Sigmoid colon (tissue), 7 donors: Measurements from ENCODE around the gene DEFB124. TPM values are rescaled to one million over a fixed set of nuclear protein-coding genes. Genes with fewer than 3 reads are reported as not detected.

Experiments used
- DNase-seq: peaks from one replicate; pipeline ENCODE4 v3.0.0-alpha.2; 2019
- H3K27ac ChIP-seq, 4 donors: fragments of 200-600 bp; sonication (generic); one replicate each; pipeline ENCODE4 v1.5.1; 2016 to 2019; ENCODE audit warnings: mild to moderate bottlenecking in 1 of 4
- H3K27me3 ChIP-seq, 3 donors: fragments of 200-600 bp; sonication (generic); one replicate each; pipeline ENCODE4 v1.5.1; 2019; ENCODE audit warnings: mild to moderate bottlenecking in 1 of 3
- H3K36me3 ChIP-seq, 4 donors: fragments of 200-600 bp; sonication (generic); one replicate each; pipeline ENCODE4 v1.5.1; 2016 to 2019
- H3K4me1 ChIP-seq, 4 donors: fragments of 200-600 bp; sonication (generic); one replicate each; pipeline ENCODE4 v1.5.1; 2017 to 2019
- H3K4me3 ChIP-seq, 4 donors: fragments of 200-600 bp; sonication (generic); one replicate each; pipeline ENCODE4 v1.5.1; 2017 to 2019; ENCODE audit warnings: mild to moderate bottlenecking in 2 of 4, moderate library complexity in 1 of 4
- H3K9me3 ChIP-seq, 4 donors: fragments of 200-600 bp in 3 of 4; sonication (generic) in 3 of 4; one replicate each; pipeline versions ENCODE4 v1.5.1 to v1.6.1; 2013 to 2019
- CTCF ChIP-seq, 4 experiments: fragments of 450-650 bp in 3 of 4; fragments of 200-600 bp in 1 of 4; IDR thresholded peaks; one replicate each; pipeline ENCODE4 v1.5.1; 2016 to 2019; ENCODE audit warnings: antibody characterized with exemption in 4 of 4, mild to moderate bottlenecking in 3 of 4, moderate library complexity in 2 of 4
- EP300 ChIP-seq, 4 donors: sonication (generic); formaldehyde crosslinking; IDR thresholded peaks; one replicate each; pipeline ENCODE4 v1.6.1; 2017; ENCODE audit warnings: antibody characterized with exemption in 4 of 4
- POLR2A ChIP-seq, 2 donors: fragments of 450-650 bp; IDR thresholded peaks; one replicate each; pipeline ENCODE4 v1.6.1; 2016; ENCODE audit warnings: antibody characterized with exemption in 2 of 2, mild to moderate bottlenecking in 2 of 2, moderate library complexity in 2 of 2
- POLR2AphosphoS5 ChIP-seq, 4 donors: sonication (generic); formaldehyde crosslinking; IDR thresholded peaks; one replicate each; pipeline ENCODE4 v1.6.1; 2017; ENCODE audit warnings: antibody characterized with exemption in 4 of 4
- WGBS, 2 donors: extraction: QIAGEN DNeasy Blood & Tissue Kit; methylation state at CpG; one replicate each; pipeline ENCODE4 v1.1.7; 2013; 5-methylcytosine and 5-hydroxymethylcytosine counted together
- intact Hi-C: fragments of 100-400 bp; cut with DNase I; formaldehyde crosslinking; loops from one replicate; pipeline ENCODE4 v1.15.1; 2023
- polyA plus RNA-seq, 3 donors: library from polyadenylated mRNA; stranded (reverse); fragments of 200-250 nt; gene quantifications; one replicate each; pipeline ENCODE4 v1.2.3, GENCODE V29; 2013
- total RNA-seq, 4 donors: library from RNA; depleted of rRNA; stranded (reverse); fragments of >200 nt; gene quantifications; one replicate each; pipeline ENCODE4 v1.1.0, GENCODE V29; 2016
- donor health status: healthy with polysubstance abuse.
- donor health status: Bipolar disorder and iron deficiency.
- donor health status: healthy.

DEFB124 gene
- total and polyA plus RNA-seq, 7 donors: not detected

GRCh38 chr20:31490752-31491151, 15.8 kb upstream of the DEFB124 start:
- TF ChIP-seq EP300 (IDR thresholded peaks at IDR 0.05) (no peak), POLR2AphosphoS5 (IDR thresholded peaks at IDR 0.05) (no peak), CTCF (IDR thresholded peaks at IDR 0.05) (no peak), POLR2A (IDR thresholded peaks at IDR 0.05) (no peak)
- Histone ChIP-seq H3K9me3 (no peaks in the 10 kb centered on the region), H3K36me3 (no peaks in the 10 kb centered on the region), H3K4me3 (no peak overlapping the region), H3K4me1 (peaks cover 0 to 7% (median 3%) of the 10 kb centered on the region in 4 donors), H3K27ac (no peak overlapping the region), H3K27me3 (peaks cover 0 to 10% (median 0%) of the 10 kb centered on the region in 3 donors)
- WGBS, 2 donors: 80 to 91% methylated on average over 3 of the region's 3 CpGs
- intact Hi-C loops: no loop called here
- DNase-seq: no peak

DNA sequence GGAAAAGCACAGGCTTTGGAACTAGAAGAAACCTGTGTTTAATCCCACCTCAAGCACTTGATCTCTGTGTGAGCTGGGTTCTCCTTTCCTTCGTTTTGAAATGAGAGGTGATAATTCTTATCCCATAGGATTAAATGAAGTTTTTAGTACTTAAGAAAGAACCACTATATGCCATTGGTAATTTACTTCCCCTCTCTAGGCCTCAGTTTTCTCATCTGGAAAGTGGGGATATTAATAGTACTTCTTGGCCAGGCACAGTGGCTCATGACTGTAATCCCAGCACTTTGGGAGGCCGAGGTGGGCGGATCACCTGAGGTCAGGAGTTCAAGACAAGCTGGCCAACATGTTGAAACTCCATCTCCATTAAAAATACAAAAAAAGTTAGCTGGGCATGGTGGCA, 14.2 kb upstream of the DEFB124 start:
- Histone ChIP-seq H3K4me1 (peaks cover 0 to 16% (median 8%) of the 10 kb centered on the region in 4 donors), H3K36me3 (no peaks in the 10 kb centered on the region), H3K4me3 (no peak overlapping the region), H3K27me3 (peaks cover 0 to 15% (median 3%) of the 10 kb centered on the region in 3 donors), H3K9me3 (no peaks in the 10 kb centered on the region), H3K27ac (peak overlapping the region in 2 of 4 donors; percentile 35 to 79)
- DNase-seq: no peak
- intact Hi-C loops: no loop called here
- TF ChIP-seq EP300 (IDR thresholded peaks at IDR 0.05) (no peak), POLR2AphosphoS5 (IDR thresholded peaks at IDR 0.05) (no peak), POLR2A (IDR thresholded peaks at IDR 0.05) (no peak), CTCF (IDR thresholded peaks at IDR 0.05) (no peak)
- 66 to 71% methylated on average over 3 of the region's 3 CpGs for WGBS, 2 donors

GRCh38 chr20:31488115-31488514, 13.2 kb upstream of the DEFB124 start:
- peak overlapping the region; percentile 11 to 79 (median 49) for H3K27ac ChIP-seq
- intact Hi-C loops: no loop called here

DNA sequence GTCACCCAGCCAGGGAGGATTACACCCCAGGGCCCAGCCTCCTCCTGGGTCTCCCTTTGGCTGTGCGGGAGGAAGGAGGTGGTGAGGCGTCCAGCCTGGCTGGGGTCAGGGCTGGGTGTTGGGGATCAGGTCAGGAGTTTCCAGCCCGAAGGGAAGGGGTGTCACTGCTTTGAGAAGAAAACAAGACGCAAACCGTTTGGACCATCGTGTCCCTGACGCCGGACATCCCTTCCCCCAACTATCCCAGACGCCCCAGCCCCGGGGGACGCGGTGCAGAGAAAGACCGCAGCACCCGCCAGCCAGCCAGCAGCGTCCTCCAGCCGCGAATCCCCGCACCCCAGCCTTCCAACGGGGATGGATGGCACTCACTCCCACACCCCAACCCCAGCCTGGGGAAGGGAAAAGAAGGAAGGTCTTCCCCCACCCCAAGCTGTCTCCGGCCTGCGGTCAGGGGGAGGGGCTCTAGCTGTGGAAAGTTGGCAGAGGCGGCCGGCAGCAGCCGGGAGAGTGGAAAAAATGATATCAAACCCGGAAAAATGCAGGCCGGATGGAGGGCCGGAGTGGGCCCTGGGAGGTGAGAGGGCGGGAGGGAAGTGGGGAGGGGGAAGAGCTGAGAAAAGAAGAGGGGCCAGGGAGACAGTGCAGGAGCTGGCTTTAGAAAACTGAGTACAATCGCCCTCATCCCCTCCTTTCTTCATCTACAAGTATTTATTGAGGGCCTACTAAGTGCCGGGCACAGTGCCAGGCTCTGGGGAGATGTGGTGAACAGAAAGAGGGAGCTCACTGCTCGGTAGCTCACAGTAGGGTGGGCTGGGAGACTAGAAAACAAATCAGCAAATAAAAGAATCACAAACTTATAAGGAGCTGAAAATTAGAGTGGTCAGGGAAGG, 10.8 kb upstream of the DEFB124 start:
- WGBS, 2 donors: 12 to 15% methylated on average over 31 of the region's 31 CpGs
- intact Hi-C loops: no loop called here
- DNase-seq: peak; percentile 90

More at GRCh38 chr20:31488115-31488514, 13.2 kb upstream of the DEFB124 start:
- peak; percentile 86 for DNase-seq
- H3K4me3 ChIP-seq: no peak overlapping the region
- peaks cover 0 to 16% (median 8%) of the 10 kb centered on the region in 4 donors for H3K4me1 ChIP-seq
- H3K36me3 ChIP-seq: no peaks in the 10 kb centered on the region
- TF ChIP-seq POLR2A (IDR thresholded peaks at IDR 0.05): no peak
- peak in 3 of 4 donors; percentile 11 to 43 (median 34) for TF ChIP-seq POLR2AphosphoS5 (IDR thresholded peaks at IDR 0.05)
- peaks cover 0 to 19% (median 5%) of the 10 kb centered on the region in 3 donors for H3K27me3 ChIP-seq
- no peaks in the 10 kb centered on the region for H3K9me3 ChIP-seq
- 54 to 79% methylated on average over 2 of the region's 2 CpGs for WGBS, 2 donors

GRCh38 chr20:31484001-31484400, 9.1 kb upstream of the DEFB124 start:
- TF ChIP-seq EP300 (IDR thresholded peaks at IDR 0.05): no peak
- no peak for TF ChIP-seq POLR2A (IDR thresholded peaks at IDR 0.05)
- TF ChIP-seq CTCF (IDR thresholded peaks at IDR 0.05): no peak
- TF ChIP-seq POLR2AphosphoS5 (IDR thresholded peaks at IDR 0.05): no peak
- WGBS, 2 donors: 45 to 50% methylated on average over 36 of the region's 36 CpGs
- H3K36me3 ChIP-seq: no peaks in the 10 kb centered on the region
- H3K4me3 ChIP-seq: no peak overlapping the region
- intact Hi-C loops: no loop called here
- DNase-seq: no peak
- peaks cover 0 to 16% (median 8%) of the 10 kb centered on the region in 4 donors for H3K4me1 ChIP-seq
- H3K27me3 ChIP-seq: peaks cover 0 to 19% (median 5%) of the 10 kb centered on the region in 3 donors
- H3K9me3 ChIP-seq: no peaks in the 10 kb centered on the region
- peak overlapping the region; percentile 63 to 79 (median 68) for H3K27ac ChIP-seq

More for the DNA sequence above, 10.8 kb upstream of the DEFB124 start:
- TF ChIP-seq POLR2AphosphoS5 (IDR thresholded peaks at IDR 0.05) (peak in 3 of 4 donors; percentile 21 to 53 (median 37)), EP300 (IDR thresholded peaks at IDR 0.05) (no peak)
- Histone ChIP-seq H3K27me3 (peaks cover 0 to 19% (median 5%) of the 10 kb centered on the region in 3 donors), H3K27ac (peak overlapping the region; percentile 63 to 79 (median 68)), H3K4me1 (peaks cover 0 to 16% (median 8%) of the 10 kb centered on the region in 4 donors), H3K9me3 (no peaks in the 10 kb centered on the region), H3K36me3 (no peaks in the 10 kb centered on the region), H3K4me3 (peak overlapping the region in 2 of 4 donors; percentile 24 to 25)
